B cell (primary cell): ENCODE data around the gene CHD2. TPM values are rescaled to one million over a fixed set of nuclear protein-coding genes. Genes with fewer than 3 reads are reported as not detected.

Source experiments
- ATAC-seq: fragments of 200-7000 bp; cut with Tn5 transposase; one replicate; pipeline ENCODE4 v1.10.0; 2021; ENCODE audit warnings: low read depth, mild to moderate bottlenecking, moderate number of reproducible peaks, moderate library complexity
- CTCF ChIA-PET: fragments of 350-600 bp; sonication (Branson Sonifier 250); formaldehyde crosslinking; loops from one replicate; lab custom pipeline; 2021; ENCODE audit warnings: antibody characterized with exemption, inconsistent platforms; lab: Charles Lee
- POLR2A ChIA-PET: fragments of 350-600 bp; sonication (Branson Sonifier 250); formaldehyde crosslinking; loops from one replicate; lab custom pipeline; 2021; ENCODE audit warnings: antibody characterized with exemption; lab: Charles Lee
- DNase-seq: peaks from one replicate; pipeline ENCODE4 v3.0.0; 2013
- H2AFZ ChIP-seq: 2 replicates; pipeline ENCODE4 v1.6.1; 2012; ENCODE audit warnings: mild to moderate bottlenecking, low read depth, low read length; ENCODE audit not compliant: insufficient read depth, poor library complexity, severe bottlenecking
- H3K27ac ChIP-seq, 2 donors: 1 replicate in 1 of 2; 2 replicates in 1 of 2; pipeline ENCODE4 v1.5.1; 2012 to 2013; ENCODE audit warnings: low read length in 2 of 2, mild to moderate bottlenecking in 2 of 2, moderate library complexity in 1 of 2
- H3K27me3 ChIP-seq, 4 experiments: fragments of 200-600 bp in 1 of 4; sonication (generic) in 1 of 4; replicated peaks in 1 of 4; 1 replicate in 2 of 4; 2 replicates in 2 of 4; pipeline versions ENCODE4 v1.6.1 to v1.7.0; 2013 to 2016; ENCODE audit warnings: low read length in 3 of 4, mild to moderate bottlenecking in 2 of 4, mixed read lengths in 1 of 4, moderate library complexity in 1 of 4; ENCODE audit not compliant: insufficient read depth in 4 of 4, control insufficient read depth in 3 of 4; ENCODE audit errors: control extremely low read depth in 1 of 4
- H3K36me3 ChIP-seq, 2 experiments: replicated peaks in 1 of 2; 1 replicate in 1 of 2; 2 replicates in 1 of 2; pipeline versions ENCODE4 v1.6.1 to v1.7.1; 2013; ENCODE audit warnings: low read length in 1 of 2; ENCODE audit not compliant: insufficient read depth in 2 of 2, control insufficient read depth in 1 of 2; ENCODE audit errors: control extremely low read depth in 1 of 2, extremely low read depth in 1 of 2
- H3K4me1 ChIP-seq, 2 donors: fragments of 200-600 bp in 1 of 2; sonication (generic) in 1 of 2; 1 replicate in 1 of 2; 2 replicates in 1 of 2; pipeline versions ENCODE4 v1.5.1 to v1.6.1; 2013 to 2017; ENCODE audit warnings: low read length in 2 of 2; ENCODE audit not compliant: control insufficient read depth in 2 of 2, insufficient read depth in 2 of 2
- H3K4me2 ChIP-seq: replicated peaks from 2 replicates; pipeline ENCODE3; 2012; ENCODE audit warnings: mild to moderate bottlenecking, low read depth, low read length; ENCODE audit not compliant: poor library complexity, severe bottlenecking
- H3K4me3 ChIP-seq, 5 experiments: fragments of 200-600 bp in 1 of 5; sonication (generic) in 1 of 5; 1 replicate in 3 of 5; 2 replicates in 2 of 5; pipeline versions ENCODE4 v1.5.1 to v1.7.0; 2011 to 2016; ENCODE audit warnings: low read length in 4 of 5, mild to moderate bottlenecking in 4 of 5, low read depth in 2 of 5, control low read depth in 1 of 5, moderate library complexity in 1 of 5; ENCODE audit not compliant: insufficient read depth in 1 of 5; ENCODE audit errors: control extremely low read depth in 1 of 5, extremely low read depth in 1 of 5
- H3K79me2 ChIP-seq: fragments of 200-600 bp; sonication (generic); one replicate; pipeline ENCODE4 v1.6.0; 2016; ENCODE audit warnings: low read length; ENCODE audit not compliant: control insufficient read depth, insufficient read depth
- H3K9ac ChIP-seq: fragments of 200-600 bp; sonication (generic); 2 replicates; pipeline ENCODE4 v1.6.1; 2017; ENCODE audit warnings: mild to moderate bottlenecking, low read length, moderate library complexity
- H3K9me3 ChIP-seq, 3 donors: one replicate each; pipeline versions ENCODE4 v1.6.1 to v1.7.1; 2013; ENCODE audit warnings: low read length in 2 of 3; ENCODE audit not compliant: control insufficient read depth in 2 of 3, insufficient read depth in 1 of 3; ENCODE audit errors: control extremely low read depth in 1 of 3
- H4K20me1 ChIP-seq: 2 replicates; pipeline ENCODE4 v1.6.0; 2012; ENCODE audit warnings: mild to moderate bottlenecking, low read length; ENCODE audit not compliant: insufficient read depth, control insufficient read depth, poor library complexity, severe bottlenecking
- H3K27ac Mint-ChIP-seq: one replicate; pipeline ENCODE4 v1.8.0; 2021; ENCODE audit warnings: mixed read lengths
- H3K27me3 Mint-ChIP-seq: one replicate; pipeline ENCODE4 v1.8.0; 2021; ENCODE audit warnings: mixed read lengths
- H3K4me1 Mint-ChIP-seq: one replicate; pipeline ENCODE4 v1.8.0; 2021; ENCODE audit warnings: mixed read lengths
- H3K4me3 Mint-ChIP-seq: one replicate; pipeline ENCODE4 v1.8.0; 2021; ENCODE audit warnings: mixed read lengths
- H3K9me3 Mint-ChIP-seq: one replicate; pipeline ENCODE4 v1.8.0; 2022; ENCODE audit warnings: mixed read lengths; ENCODE audit not compliant: insufficient read depth
- EZH2 ChIP-seq: IDR thresholded peaks from 2 replicates; pipeline ENCODE4 v1.6.1; 2012; ENCODE audit warnings: borderline replicate concordance, low read depth, mild to moderate bottlenecking, moderate library complexity, low read length; ENCODE audit not compliant: insufficient read depth, poor library complexity, severe bottlenecking
- WGBS: methylation state at CpG from one replicate; pipeline ENCODE4 v1.1.5; 2013; ENCODE audit warnings: missing lambda C conversion rate; ENCODE audit not compliant: insufficient coverage; 5-methylcytosine and 5-hydroxymethylcytosine counted together
- intact Hi-C: fragments of 100-400 bp; cut with micrococcal nuclease; formaldehyde crosslinking; loops from one replicate; pipeline ENCODE4 v1.10.0; 2022
- polyA plus RNA-seq: library from polyadenylated mRNA; depleted of rRNA; stranded (reverse); fragments of >200 nt; gene quantifications from 2 replicates; pipeline ENCODE4 v1.2.3, GENCODE V29; 2012
- total RNA-seq, 2 donors: library from RNA; stranded (reverse); fragments of 120-200 nt in 1 of 2; gene quantifications; 1 replicate in 1 of 2; 2 replicates in 1 of 2; pipeline versions ENCODE4 v1.2.3 to v1.2.4, GENCODE V29; 2013 to 2022
- TF ChIP-seq, protein P1 (sequence below): fragments of 200-600 bp; IDR thresholded peaks from one replicate; pipeline ENCODE4 v1.8.0; 2022; ENCODE audit warnings: antibody characterized with exemption, mild to moderate bottlenecking

Gene CHD2
- total and polyA plus RNA-seq, 2 donors (not counting 1 experiment from before 2014, with no cell fraction given): 86.9 to 353 TPM

DNA sequence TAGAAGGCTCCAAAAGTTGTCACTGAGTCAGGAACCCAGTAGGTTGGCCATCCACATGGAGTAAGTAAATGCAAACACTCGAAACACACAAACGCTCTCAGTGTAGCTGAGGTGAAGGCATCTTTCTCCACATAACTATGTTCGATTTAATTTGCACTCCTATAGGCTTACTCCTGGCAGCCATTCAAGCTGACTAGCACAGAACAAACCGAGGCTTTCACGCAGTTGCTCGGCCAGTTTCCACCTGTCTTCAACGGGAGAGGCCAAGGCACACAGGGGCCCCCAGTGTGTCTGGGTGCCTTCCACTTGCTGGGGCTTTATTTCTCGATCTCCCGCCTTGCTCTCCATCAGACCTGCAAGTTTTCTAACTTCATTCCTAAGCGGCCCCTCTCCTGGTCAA lies 170.0 kb downstream of the CHD2 start:
- Histone ChIP-seq H3K9ac (no peak overlapping the region), H2AFZ (no peak overlapping the region), H3K4me2 (no peak overlapping the region), H3K27ac (no peak overlapping the region), H3K4me1 (peaks cover 5 to 11% of the 10 kb centered on the region in 2 donors), H4K20me1 (no peaks in the 10 kb centered on the region), H3K79me2 (no peaks in the 10 kb centered on the region), H3K4me3 (no peak overlapping the region), H3K9me3 (peaks cover 0 to 5% (median 0%) of the 10 kb centered on the region in 3 donors), H3K36me3 (no peaks in the 10 kb centered on the region), H3K27me3 (peaks cover 0 to 34% (median 11%) of the 10 kb centered on the region in 4 experiments)
- intact Hi-C loops: no loop called here
- ATAC-seq (no peak), DNase-seq (no peak)
- H3K27ac Mint-ChIP-seq: no peak overlapping the region
- peaks cover 13% of the 10 kb centered on the region for H3K4me1 Mint-ChIP-seq
- whole genome bisulfite sequencing: 91% methylated on average over 6 of the region's 10 CpGs
- H3K27me3 Mint-ChIP-seq: peaks cover 47% of the 10 kb centered on the region
- no peak overlapping the region for H3K4me3 Mint-ChIP-seq
- H3K9me3 Mint-ChIP-seq: no peaks in the 10 kb centered on the region
- TF ChIP-seq EZH2: no peak
- TF ChIP-seq, protein P1, sequence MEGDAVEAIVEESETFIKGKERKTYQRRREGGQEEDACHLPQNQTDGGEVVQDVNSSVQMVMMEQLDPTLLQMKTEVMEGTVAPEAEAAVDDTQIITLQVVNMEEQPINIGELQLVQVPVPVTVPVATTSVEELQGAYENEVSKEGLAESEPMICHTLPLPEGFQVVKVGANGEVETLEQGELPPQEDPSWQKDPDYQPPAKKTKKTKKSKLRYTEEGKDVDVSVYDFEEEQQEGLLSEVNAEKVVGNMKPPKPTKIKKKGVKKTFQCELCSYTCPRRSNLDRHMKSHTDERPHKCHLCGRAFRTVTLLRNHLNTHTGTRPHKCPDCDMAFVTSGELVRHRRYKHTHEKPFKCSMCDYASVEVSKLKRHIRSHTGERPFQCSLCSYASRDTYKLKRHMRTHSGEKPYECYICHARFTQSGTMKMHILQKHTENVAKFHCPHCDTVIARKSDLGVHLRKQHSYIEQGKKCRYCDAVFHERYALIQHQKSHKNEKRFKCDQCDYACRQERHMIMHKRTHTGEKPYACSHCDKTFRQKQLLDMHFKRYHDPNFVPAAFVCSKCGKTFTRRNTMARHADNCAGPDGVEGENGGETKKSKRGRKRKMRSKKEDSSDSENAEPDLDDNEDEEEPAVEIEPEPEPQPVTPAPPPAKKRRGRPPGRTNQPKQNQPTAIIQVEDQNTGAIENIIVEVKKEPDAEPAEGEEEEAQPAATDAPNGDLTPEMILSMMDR: no peak
- ChIA-PET POLR2A (no interaction called here), CTCF (no interaction called here)

DNA sequence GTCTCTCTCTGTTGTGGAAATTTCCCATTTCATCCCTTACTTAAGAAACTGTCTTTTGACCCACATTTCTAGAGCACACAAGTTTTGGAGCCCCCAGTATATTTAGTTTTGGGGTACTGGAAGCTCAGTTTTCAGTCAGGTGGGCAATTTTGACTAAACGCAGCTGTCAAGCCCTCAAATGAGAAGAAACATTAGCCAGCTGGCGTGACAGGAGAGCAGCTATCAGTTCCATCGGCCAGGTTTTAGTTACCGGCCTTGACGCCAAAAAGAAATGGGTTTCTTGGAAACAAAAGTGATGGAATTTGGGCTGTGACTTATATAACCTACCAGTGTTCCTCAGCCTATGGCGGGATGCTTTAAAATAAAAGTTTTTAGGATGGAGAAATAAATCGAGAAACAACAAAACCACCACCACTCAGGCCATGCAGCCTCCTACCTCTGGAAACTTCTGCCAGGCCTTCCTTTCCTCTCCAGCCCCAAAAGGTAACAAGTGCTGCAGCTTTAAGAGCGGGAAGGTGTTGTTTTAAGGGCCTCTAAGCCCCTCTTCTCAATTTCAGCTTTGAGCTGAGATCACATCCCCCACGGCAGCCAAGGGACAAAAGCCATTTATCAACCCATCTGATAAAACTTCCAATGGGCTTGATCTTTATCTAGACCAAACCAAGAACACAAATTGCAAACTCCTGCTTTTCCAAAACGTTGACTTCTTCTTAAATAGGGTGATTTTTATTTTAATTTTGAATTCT lies 170.6 kb downstream of the CHD2 start:
- Mint-ChIP-seq H3K4me1 (peaks cover 13% of the 10 kb centered on the region), H3K27ac (no peak overlapping the region), H3K4me3 (no peak overlapping the region), H3K9me3 (no peaks in the 10 kb centered on the region), H3K27me3 (peaks cover 52% of the 10 kb centered on the region)
- Histone ChIP-seq H2AFZ (no peak overlapping the region), H3K4me2 (no peak overlapping the region), H3K36me3 (no peaks in the 10 kb centered on the region), H3K4me3 (no peak overlapping the region), H4K20me1 (no peaks in the 10 kb centered on the region), H3K9me3 (peaks cover 0 to under 1% (median 0%) of the 10 kb centered on the region in 3 donors), H3K4me1 (peaks cover 5 to 11% of the 10 kb centered on the region in 2 donors), H3K27ac (no peak overlapping the region), H3K9ac (no peak overlapping the region), H3K27me3 (peaks cover 0 to 34% (median 11%) of the 10 kb centered on the region in 4 experiments), H3K79me2 (no peaks in the 10 kb centered on the region)
- intact Hi-C loops: no loop called here
- ATAC-seq (no peak), DNase-seq (no peak)
- no peak for TF ChIP-seq EZH2
- TF ChIP-seq, protein P1: no peak
- 88% methylated on average over 7 of the region's 10 CpGs for WGBS
- ChIA-PET CTCF (no interaction called here), POLR2A (no interaction called here)
